ENCODE data around the gene CTSA.

Gene CTSA

DNA sequence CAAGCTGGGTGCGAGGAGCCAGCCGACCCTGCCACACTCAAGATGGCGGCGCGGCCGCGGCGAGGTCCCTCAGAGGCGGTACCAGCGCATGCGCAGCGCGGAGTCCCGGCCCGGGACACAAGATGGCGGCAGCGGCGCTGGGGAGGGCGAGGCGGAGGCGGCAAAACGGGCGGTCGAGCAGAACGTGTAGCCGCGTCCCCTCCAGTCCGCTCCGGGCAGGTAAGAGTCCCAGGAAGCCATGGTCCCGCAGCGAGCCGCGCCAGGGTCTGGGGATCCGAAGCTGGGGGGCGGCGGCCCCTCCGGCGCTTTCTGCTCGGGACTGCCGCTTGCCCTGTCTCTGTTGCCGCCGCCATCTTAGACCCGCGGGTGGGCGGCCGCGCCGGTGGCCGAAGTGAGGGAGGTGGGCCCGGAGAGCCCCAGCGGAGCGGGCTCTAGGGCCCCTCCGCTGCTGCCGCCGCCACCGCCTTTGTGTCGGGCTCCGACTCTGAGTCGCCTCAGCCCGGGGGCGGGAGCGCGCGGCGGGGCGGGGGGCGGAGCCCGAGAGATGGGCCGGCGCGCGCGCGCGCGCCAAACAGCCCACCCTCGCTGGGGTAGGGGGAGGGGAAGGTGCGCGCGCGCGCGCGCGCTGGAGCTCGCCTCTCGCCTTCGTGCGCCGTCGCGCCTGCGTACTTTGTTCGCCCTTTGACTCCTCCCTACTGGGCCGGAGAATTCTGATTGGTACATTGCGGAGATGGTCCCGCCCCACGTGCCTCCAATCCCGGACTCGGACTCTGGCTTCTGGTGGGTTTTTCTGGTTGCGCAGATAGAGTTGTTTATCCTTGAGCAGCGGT lies 43.7 kb downstream of the CTSA start, which contains the start of gene PCIF1:
Gene PCIF1, plus strand, starts transcription at position 98 of the 830 bp plus-strand sequence. CDS start 4,317 bp downstream, outside the sequence.
- DNase-seq = peak; percentile 68 to 98 (median 95)

DNA sequence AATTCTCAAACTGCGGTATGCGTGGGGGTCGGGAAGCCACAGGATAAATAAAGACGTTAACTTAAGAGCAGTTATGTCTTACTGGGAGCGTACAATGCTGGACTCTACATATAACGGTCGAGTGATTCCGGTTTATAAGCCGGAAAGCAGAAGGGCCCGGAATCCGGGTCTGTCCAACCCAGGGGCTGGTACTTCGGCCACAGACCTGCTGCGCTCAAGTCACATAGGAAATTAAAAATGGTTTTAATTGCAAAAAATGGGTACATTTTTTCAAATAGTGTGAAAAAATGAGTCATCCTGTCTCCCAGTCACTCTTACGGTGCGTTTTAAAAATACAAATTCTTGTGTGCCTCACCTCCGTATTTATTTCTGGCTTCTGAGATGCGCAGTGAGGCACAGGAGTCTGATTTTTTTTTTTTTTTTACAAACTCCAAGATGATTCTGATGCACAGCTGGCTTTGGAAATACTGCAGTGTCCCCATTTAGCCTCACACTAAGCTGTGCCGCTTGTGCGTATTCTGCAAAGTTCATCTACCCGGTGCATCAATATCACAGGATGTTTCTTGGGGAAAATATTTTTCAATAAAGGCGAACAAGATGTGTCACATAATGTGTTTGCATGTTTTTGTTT lies 44.4 kb downstream of the CTSA start:
- DNase-seq = peak in 1 of 56 donors; percentile 34

DNA sequence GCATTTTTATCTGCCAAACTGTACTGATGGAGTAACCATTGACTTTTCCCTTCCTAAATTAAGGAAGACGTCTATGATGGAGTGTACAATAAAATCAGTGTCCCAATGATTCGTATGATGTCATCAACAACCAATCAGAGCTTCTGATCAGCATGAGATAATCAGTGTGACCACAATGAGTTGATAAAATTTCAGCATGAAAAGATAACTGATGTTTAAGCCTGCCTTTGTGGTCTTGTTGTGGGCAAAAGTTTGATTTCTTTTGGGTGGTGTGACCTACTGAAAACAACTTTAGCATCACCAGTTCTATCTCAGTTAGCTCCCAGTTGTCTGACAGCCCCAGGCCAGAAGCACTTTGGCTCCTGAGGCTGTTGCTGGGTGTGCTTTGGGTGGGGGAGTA lies 46.6 kb downstream of the CTSA start:
- no peak for DNase-seq

DNA sequence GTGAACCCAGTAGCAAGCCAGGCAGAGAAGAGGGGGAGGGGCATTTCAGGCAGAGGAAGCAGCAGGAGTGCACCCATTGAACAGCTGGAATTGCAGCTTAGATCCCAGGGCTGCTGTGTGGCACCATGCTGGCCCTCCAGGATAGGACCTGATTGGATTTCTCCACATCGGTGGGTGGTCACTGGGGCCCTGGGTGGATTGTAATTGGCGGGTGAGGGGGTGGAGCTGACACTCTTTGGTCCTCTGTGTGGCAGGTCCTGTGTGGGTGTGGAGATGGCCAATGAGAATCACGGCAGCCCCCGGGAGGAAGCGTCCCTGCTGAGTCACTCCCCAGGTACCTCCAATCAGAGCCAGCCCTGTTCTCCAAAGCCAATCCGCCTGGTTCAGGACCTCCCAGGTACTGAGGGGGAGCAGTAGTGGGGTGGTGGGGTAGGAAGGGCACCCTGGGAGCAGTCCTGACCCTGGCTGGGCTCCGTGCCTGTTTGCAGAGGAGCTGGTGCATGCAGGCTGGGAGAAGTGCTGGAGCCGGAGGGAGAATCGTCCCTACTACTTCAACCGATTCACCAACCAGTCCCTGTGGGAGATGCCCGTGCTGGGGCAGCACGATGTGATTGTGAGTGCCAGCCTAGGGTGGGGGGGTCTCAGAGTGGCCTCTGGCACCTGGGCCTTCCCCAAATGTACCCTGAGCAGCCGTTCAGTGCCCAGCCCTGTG lies 47.7 kb downstream of the CTSA start:
- DNase-seq = no peak

DNA sequence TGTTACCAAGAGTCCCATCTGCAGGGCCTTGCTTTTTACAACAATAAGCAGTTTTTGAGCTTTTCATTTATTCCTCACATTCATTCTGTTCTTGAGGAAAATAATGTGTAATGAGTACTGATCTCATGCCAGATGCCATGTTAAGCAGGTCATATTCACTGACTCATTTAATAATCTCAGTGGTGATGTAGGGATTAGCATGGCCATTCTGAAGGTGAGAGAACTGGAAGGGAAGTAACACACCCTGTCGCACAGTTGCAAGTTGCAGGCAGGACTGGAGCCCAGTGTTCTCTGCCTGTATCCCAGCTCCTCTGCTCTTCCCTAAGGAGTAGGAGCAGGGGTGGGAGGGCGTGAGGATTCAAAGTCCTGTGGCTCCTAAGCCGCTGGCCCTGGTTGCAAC lies 48.9 kb downstream of the CTSA start:
- DNase-seq = no peak

DNA sequence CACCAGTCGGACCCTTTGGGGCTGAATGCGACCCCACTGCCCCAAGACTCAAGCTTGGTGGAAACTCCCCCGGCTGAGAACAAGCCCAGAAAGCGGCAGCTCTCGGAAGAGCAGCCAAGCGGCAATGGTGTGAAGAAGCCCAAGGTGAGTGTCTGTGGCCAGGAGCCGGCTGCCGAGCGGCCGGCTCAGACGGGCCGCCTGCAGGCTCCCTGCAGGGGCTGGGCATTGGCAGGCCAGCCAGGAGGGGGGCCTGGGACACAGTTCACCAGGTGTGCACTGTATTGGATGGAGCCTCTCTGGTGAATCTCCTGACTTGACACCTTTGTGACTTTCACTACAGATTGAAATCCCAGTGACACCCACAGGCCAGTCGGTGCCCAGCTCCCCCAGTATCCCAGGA lies 49.3 kb downstream of the CTSA start:
- DNase-seq = no peak

DNA sequence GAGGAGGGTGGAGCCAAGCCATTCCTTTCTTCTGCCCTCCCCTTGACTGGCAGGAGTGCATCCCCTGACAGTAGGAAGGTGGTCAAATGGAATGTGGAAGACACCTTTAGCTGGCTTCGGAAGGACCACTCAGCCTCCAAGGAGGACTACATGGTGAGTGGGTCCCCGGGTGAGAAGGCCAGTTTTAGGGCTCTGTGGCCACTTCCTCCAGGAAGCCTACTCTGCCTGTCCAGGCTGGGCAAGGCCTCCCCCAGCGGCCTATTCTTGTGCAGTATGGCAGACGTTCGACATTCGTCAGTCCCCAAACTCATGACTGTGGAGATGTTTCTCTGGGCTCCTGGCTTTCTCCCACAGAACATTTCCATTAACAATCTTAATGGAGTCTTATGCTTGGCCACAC lies 52.5 kb downstream of the CTSA start:
- no peak for DNase-seq

DNA sequence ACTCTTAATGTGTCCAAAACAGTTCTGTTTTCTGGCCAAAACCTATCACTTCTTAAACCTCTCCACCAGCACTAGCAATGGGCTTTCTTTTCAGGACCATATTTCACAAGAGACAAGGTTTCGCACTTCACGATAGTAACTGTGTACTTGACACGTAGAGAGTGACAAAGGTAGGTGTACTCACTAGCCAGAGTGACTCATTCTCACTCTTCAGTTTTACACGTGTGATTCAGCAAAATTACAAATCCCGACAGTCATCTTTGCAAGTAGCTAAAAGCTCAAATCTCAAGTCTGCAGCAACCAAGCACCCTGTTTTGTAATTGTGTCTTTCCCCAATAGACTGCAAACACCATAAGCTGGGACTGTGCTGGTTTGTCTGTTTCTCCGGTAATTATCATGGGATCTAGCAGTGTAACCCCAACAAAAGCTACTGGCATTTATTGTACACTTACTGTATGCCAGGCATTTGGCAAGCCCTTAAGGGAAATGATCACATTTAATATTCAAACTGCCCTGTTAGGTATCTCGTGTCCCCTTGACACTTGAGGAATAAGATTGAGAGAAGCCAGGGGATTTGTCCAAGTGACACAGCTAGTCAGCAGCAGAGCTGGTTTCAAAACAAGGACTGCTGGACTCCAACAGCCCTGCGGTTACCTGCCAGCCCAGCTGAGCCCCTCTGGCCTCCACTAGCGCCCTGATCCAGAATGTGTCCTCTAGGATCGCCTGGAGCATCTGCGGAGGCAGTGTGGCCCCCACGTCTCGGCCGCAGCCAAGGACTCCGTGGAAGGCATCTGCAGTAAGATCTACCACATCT lies 53.2 kb downstream of the CTSA start:
- DNase-seq = peak in 4 of 56 donors; percentile 23 to 63 (median 38)

DNA sequence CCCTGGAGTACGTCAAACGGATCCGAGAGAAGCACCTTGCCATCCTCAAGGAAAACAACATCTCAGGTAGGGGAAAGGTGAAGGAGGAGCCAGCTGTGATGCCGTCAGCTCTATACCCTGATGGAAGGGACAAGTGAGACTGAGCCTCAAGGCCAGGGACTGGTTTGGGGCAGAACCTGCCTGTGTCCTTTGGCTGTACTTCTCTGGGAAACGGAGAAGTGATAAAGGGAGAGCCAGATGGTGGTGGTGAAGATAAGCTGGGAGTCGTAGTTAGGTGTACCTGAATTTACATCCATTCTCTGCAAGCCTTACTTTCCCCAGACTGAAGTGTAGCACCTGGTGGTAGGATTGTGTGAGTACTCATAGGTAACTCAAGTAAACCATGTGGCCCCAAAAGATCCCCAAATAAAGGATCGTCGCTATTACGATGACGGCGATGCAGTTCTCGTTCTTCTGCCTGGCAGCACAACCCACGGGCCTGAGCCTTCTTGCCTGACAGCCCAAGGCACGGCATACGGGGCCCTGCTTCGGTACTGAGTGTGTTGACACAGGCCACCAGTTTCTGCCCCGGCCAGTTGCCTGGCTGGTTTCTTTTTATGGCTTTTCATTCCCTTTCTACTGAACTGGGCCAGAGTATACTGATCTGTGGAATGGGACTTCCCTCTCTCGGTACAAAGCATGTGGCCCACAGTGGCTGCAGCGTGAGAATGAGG lies 54.0 kb downstream of the CTSA start:
- DNase-seq = no peak

DNA sequence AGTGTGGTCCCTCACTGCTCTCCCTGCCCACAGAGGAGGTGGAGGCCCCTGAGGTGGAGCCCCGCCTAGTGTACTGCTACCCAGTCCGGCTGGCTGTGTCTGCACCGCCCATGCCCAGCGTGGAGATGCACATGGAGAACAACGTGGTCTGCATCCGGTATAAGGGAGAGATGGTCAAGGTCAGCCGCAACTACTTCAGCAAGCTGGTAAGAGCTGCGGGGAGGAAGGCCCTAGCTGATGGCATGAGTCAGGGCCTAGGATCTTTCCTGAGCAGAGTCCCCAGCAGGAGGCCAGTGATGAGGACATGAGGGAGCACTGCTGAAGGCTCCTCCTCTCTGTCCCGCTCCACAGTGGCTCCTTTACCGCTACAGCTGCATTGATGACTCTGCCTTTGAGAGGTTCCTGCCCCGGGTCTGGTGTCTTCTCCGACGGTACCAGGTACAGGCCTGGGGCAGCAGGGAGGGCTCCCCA lies 54.6 kb downstream of the CTSA start:
- DNase-seq = no peak

DNA sequence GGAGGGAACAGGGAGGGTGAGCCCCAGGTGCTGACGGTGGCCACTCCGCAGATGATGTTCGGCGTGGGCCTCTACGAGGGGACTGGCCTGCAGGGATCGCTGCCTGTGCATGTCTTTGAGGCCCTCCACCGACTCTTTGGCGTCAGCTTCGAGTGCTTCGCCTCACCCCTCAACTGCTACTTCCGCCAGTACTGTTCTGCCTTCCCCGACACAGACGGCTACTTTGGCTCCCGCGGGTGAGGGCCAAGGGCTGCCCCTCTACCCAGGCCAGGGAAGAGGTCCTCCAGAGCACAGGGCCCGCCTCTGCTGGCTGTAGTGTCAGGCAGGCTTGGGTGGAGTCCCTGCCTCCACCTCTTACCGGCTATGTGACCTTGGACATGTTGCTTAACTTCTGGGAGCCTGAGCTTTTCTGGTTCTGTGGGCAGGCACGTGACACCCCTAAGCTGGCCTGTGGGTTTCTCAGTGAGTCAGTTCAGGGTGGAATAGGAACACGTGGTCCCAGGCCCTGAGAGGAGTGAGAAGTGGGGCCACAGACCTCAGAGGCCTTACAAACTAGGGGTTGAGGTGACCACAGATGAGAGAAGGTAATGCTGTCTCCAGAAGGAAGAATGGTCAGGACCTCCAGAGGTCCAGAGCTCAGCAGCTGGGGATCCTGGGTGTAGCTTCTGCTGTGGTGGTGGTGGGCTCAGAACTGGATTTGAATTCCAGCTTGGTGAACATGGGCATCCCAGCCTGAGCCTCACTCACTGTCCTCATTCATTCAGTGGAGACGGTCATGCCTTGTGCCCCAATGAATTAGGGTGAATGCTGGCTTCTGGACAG lies 55.2 kb downstream of the CTSA start:
- DNase-seq = peak in 2 of 56 donors; percentile 14 to 26

DNA sequence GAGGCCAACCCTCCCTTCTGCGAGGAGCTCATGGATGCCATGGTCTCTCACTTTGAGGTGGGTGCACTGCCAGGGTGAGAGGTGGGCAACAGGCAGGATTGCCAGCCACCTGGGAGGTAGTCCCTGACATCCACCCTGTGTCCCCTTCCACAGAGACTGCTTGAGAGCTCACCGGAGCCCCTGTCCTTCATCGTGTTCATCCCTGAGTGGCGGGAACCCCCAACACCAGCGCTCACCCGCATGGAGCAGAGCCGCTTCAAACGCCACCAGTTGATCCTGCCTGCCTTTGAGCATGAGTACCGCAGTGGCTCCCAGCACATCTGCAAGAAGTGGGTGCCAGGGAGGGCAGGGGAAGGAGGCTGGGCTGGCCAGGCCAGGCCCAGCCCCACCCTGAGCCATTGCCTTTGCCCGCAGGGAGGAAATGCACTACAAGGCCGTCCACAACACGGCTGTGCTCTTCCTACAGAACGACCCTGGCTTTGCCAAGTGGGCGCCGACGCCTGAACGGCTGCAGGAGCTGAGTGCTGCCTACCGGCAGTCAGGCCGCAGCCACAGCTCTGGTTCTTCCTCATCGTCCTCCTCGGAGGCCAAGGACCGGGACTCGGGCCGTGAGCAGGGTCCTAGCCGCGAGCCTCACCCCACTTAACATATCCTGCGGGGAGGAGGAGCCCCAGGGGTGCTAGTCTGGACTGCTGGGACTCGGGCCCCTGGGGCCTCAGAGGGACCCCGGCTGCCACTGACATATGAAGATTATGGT lies 56.2 kb downstream of the CTSA start:
- DNase-seq = no peak

DNA sequence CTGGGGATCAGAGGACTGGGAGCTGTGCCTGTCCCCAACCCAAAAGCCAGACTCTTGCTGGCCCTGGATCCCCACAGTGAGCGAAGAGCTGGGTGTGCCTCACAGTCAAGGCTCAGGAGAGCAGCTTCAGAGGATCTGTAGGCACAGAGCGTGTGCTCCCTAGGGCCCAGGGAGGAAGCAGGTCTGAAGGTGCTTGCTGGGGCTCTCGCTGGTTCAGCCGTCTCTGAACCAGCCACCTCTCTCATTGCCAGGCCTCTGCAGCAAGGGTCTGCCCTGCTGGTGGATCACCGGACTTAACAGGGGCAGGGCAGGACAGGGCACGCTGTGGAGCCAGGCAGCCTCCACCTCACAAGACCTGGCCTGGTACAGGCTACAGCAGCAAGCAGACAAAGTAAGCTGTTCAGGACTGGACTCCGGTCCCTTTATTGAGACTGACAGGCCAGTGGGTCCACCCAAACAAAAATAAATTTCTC lies 57.2 kb downstream of the CTSA start:
- DNase-seq = no peak
